Activated CD8-positive, alpha-beta memory T cell treated with anti-CD3 and anti-CD28 coated beads, Interleukin-2, amount 10 ng/mL, durations not matched to agents 7 days and 5 days (primary cell): ENCODE measurements around the gene GCDH. TPM values are rescaled to one million over a fixed set of nuclear protein-coding genes. Genes with fewer than 3 reads are reported as not detected.
"Not testable (repeated sequence)": the region's sequence is repeated elsewhere in the genome, so short reads cannot be mapped to it uniquely, and the experiment has no call there.

Source experiments
- ATAC-seq: fragments of 150-1000 bp; cut with Tn5 transposase; one replicate; pipeline ENCODE4 v1.10.0; 2021; ENCODE audit warnings: moderate library complexity
- CTCF ChIA-PET: fragments of 350-600 bp; sonication (Branson Sonifier 250); formaldehyde crosslinking; loops from one replicate; lab custom pipeline; 2021; ENCODE audit warnings: antibody characterized with exemption; lab: Charles Lee
- DNase-seq: peaks from one replicate; pipeline ENCODE4 v3.0.0-alpha.2; 2020
- H3K27ac Mint-ChIP-seq: one replicate; pipeline ENCODE4 v1.8.0; 2021; ENCODE audit warnings: mild to moderate bottlenecking, mixed read lengths
- H3K27me3 Mint-ChIP-seq: one replicate; pipeline ENCODE4 v1.8.0; 2021; ENCODE audit warnings: mixed read lengths
- H3K36me3 Mint-ChIP-seq: one replicate; pipeline ENCODE4 v1.8.0; 2021; ENCODE audit warnings: mild to moderate bottlenecking, mixed read lengths
- H3K4me1 Mint-ChIP-seq: one replicate; pipeline ENCODE4 v1.8.0; 2021; ENCODE audit warnings: mixed read lengths
- H3K4me3 Mint-ChIP-seq: one replicate; pipeline ENCODE4 v1.8.0; 2021; ENCODE audit warnings: mild to moderate bottlenecking, moderate library complexity, mixed read lengths
- H3K9me3 Mint-ChIP-seq: one replicate; pipeline ENCODE4 v1.8.0; 2022; ENCODE audit warnings: low read depth, mixed read lengths
- total RNA-seq, 2 experiments: library from RNA; stranded (reverse); gene quantifications; one replicate each; pipeline ENCODE4 v1.2.3, GENCODE V29; 2021

The GCDH gene
- 10 to 100 TPM; 38.7 to 46.1 TPM for total RNA-seq

GRCh38 chr19:12890787-12891552 lies at the start of gene GCDH:
Gene GCDH (plus strand): TSS chr19:12891160. CDS start chr19:12891305, 145 bp downstream.
- Mint-ChIP-seq H3K27ac (peak within 1 kb of the TSS; percentile 90), H3K4me1 (peaks cover 30% of the 10 kb centered on the region), H3K36me3 (peaks cover 4% of the 10 kb centered on the region), H3K9me3 (no peaks in the 10 kb centered on the region), H3K4me3 (peak within 1 kb of the TSS; percentile 99), H3K27me3 (no peaks in the 10 kb centered on the region)
- ATAC-seq, result peak; percentile 96
- peak; percentile 99 for DNase-seq
- CTCF ChIA-PET, result interaction anchor here (0.7 to 2.5 kb wide), 14 partner anchors 9 to 145 kb away, joined by 3 to 41 read pairs (median 5); partner anchors contain the start of gene CALR

- CTCF ChIA-PET, result no interaction called here
- DNase-seq, result no peak
- Mint-ChIP-seq H3K9me3 (no peaks in the 10 kb centered on the region), H3K4me1 (peaks cover 21% of the 10 kb centered on the region), H3K27ac (no peak overlapping the region), H3K4me3 (no peak overlapping the region), H3K27me3 (peaks cover 57% of the 10 kb centered on the region), H3K36me3 (no peaks in the 10 kb centered on the region)
- no peak for ATAC-seq
Observed at GRCh38 chr19:12842511-12842910, 48.4 kb upstream of the GCDH start.

DNA sequence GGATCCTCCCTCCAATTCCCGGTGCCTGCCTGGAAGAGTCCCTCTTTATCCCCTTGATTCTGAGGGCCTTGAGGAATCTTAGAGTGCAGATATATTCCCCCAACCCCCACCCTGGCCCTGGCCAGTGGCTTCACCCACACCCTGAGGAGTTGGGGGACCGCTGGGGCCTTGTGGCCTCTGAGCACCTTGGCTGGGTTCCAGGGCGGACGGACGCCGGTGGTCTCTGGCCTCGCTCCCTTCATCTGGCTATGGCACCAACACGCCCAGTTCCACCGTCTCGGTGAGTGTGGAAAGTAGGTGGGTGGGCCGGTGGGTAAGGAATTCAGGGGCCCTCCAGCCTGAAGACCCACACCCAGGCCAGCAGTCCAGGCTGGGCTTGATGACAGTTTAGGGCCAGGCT lies 47.6 kb upstream of the GCDH start:
- ATAC-seq (no peak), DNase-seq (no peak)
- no peak overlapping the region for H3K27ac Mint-ChIP-seq
- peaks cover 51% of the 10 kb centered on the region for H3K27me3 Mint-ChIP-seq
- no peak overlapping the region for H3K4me3 Mint-ChIP-seq
- peaks cover 24% of the 10 kb centered on the region for H3K4me1 Mint-ChIP-seq
- H3K36me3 Mint-ChIP-seq, result no peaks in the 10 kb centered on the region
- no peaks in the 10 kb centered on the region for H3K9me3 Mint-ChIP-seq
- CTCF ChIA-PET, result interaction anchor here (7.9 kb wide), 1 partner anchor 85 kb away, joined by 123 read pairs; no protein-coding TSS in a partner anchor

DNA sequence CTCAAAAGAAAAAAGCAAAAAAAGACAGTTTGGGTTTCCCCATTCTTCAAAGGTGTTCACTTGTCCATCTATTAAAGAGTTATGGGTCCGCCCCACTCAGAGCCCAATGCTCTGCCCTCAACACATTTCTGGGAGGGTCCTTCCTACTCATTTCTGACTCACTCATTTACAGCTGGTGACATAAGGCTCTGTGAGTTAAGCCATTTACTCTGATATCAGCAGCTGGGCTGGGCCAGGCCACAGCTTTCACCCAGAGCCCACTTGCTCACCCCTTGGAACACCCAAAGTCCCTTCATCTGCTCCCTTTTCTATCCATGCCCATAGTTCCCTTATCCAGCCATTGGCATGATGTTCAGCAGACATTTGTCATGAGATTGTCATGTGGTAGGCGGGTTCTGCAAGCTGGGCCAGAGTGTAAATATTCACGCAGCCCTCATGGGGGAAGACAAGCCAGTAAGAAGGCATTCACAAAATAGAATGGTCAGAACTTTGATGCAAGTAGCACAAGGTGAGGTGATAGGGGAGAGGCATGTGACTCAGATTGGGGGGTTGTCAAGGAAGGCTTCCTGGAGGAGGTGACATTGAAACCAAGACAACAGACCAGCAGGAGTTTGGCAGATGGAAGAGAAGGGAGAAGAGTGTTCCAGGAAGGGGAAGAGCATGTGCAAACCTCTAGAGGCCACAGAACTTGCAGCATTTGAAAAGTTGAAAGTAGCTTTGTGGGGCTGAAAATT lies 46.8 kb upstream of the GCDH start:
- Mint-ChIP-seq H3K27me3 (peaks cover 46% of the 10 kb centered on the region), H3K9me3 (no peaks in the 10 kb centered on the region), H3K36me3 (no peaks in the 10 kb centered on the region), H3K4me1 (peaks cover 21% of the 10 kb centered on the region), H3K4me3 (no peak overlapping the region), H3K27ac (no peak overlapping the region)
- DNase-seq (no peak), ATAC-seq (no peak)
- CTCF ChIA-PET, result interaction anchor here (1.4 to 7.9 kb wide), 3 partner anchors 78 to 217 kb away, joined by 3 to 146 read pairs (median 123); no protein-coding TSS in a partner anchor

- H3K4me3 Mint-ChIP-seq, result not testable (repeated sequence)
- CTCF ChIA-PET, result interaction anchor here (0.6 to 7.9 kb wide), 36 partner anchors 8 to 296 kb away, joined by 3 to 146 read pairs (median 8); partner anchors contain the start of genes DNASE2, GCDH, HOOK2 and MAN2B1
Observed at GRCh38 chr19:12846613-12847012, 44.3 kb upstream of the GCDH start.

DNA sequence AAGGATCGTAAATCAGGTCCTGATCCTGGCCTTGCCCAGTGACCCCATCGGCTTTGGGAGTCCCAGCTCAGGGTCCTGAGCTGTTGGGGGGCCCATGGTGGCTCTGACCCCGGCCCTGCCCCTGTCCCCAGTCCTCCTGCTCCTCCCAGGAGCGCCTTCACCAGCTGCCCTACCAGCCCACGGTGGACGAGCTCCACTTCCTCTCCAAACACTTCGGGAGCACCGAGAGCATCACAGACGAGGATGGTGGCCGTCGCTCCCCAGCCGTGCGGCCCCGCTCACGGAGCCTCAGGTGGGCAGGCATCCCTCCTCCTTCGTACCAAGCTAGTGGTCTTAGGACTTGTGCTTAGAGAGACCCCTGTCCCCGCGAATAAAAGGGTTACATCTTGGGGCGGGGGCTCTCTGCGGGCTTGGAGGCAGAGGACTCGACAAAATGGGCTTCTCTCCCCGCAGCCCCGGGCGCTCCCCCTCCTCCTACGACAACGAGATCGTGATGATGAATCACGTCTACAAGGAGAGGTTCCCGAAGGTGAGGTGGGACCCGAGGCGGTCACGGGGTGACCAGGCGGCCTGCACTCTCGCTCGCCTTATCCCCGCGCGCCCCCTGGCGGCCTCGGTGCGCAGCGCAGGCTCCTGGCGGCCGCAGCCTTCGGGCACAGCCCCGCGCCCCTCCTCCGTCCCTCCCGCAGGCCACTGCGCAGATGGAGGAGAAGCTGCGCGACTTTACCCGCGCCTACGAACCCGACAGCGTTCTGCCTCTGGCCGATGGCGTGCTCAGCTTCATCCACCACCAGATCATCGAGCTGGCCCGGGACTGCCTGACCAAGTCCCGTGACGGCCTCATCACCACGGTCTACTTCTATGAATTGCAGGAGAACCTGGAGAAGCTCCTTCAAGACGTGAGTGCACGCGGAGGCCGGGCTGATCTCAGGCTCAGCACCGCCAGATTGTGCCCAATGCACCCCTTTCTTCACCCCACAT lies 43.5 kb upstream of the GCDH start:
- no peaks in the 10 kb centered on the region for H3K9me3 Mint-ChIP-seq
- ATAC-seq (peak; percentile 97), DNase-seq (peak; percentile 87)
- H3K27ac Mint-ChIP-seq, result no peak overlapping the region
- H3K4me1 Mint-ChIP-seq, result peaks cover 8% of the 10 kb centered on the region
- H3K27me3 Mint-ChIP-seq, result peaks cover 22% of the 10 kb centered on the region
- peak overlapping the region; percentile 35 for H3K4me3 Mint-ChIP-seq
- CTCF ChIA-PET, result interaction anchor here (0.6 to 7.9 kb wide), 53 partner anchors 9 to 297 kb away, joined by 3 to 146 read pairs (median 5); partner anchors contain the start of genes DHPS, DNASE2, GCDH and GET3
- no peaks in the 10 kb centered on the region for H3K36me3 Mint-ChIP-seq

More at GRCh38 chr19:12846613-12847012, 44.3 kb upstream of the GCDH start:
- not testable (repeated sequence) for H3K4me1 Mint-ChIP-seq, ATAC-seq, H3K36me3 Mint-ChIP-seq, H3K27ac Mint-ChIP-seq, DNase-seq, H3K9me3 Mint-ChIP-seq
- H3K27me3 Mint-ChIP-seq, result peaks cover 27% of the 10 kb centered on the region

GRCh38 chr19:12856653-12857052 lies 34.3 kb upstream of the GCDH start:
- CTCF ChIA-PET, result interaction anchor here (1.7 kb wide), 1 partner anchor 9 kb away, joined by 11 read pairs; no protein-coding TSS in a partner anchor
- ATAC-seq, result no peak

GRCh38 chr19:12858041-12858928 lies 32.7 kb upstream of the GCDH start:
- H3K27ac Mint-ChIP-seq, result no peak overlapping the region
- no peak for ATAC-seq

More at GRCh38 chr19:12856653-12857052, 34.3 kb upstream of the GCDH start:
- DNase-seq, result no peak
- Mint-ChIP-seq H3K27ac (no peak overlapping the region), H3K4me1 (no peaks in the 10 kb centered on the region), H3K36me3 (no peaks in the 10 kb centered on the region), H3K9me3 (no peaks in the 10 kb centered on the region), H3K4me3 (no peak overlapping the region), H3K27me3 (no peaks in the 10 kb centered on the region)

GRCh38 chr19:12859546-12859945 lies 31.4 kb upstream of the GCDH start:
- ATAC-seq (no peak), DNase-seq (no peak)
- CTCF ChIA-PET, result interaction anchor here (1.0 kb wide), 1 partner anchor 94 kb away, joined by 3 read pairs; no protein-coding TSS in a partner anchor
- Mint-ChIP-seq H3K36me3 (no peaks in the 10 kb centered on the region), H3K4me3 (no peak overlapping the region), H3K4me1 (no peaks in the 10 kb centered on the region), H3K27ac (no peak overlapping the region), H3K9me3 (no peaks in the 10 kb centered on the region), H3K27me3 (peaks cover 5% of the 10 kb centered on the region)

More at GRCh38 chr19:12858041-12858928, 32.7 kb upstream of the GCDH start:
- Mint-ChIP-seq H3K27me3 (peaks cover 2% of the 10 kb centered on the region), H3K4me1 (no peaks in the 10 kb centered on the region), H3K9me3 (no peaks in the 10 kb centered on the region), H3K36me3 (no peaks in the 10 kb centered on the region), H3K4me3 (no peak overlapping the region)
- no peak for DNase-seq
- CTCF ChIA-PET, result interaction anchor here (1.3 to 1.7 kb wide), 2 partner anchors 11 to 98 kb away, joined by 5 to 11 read pairs; no protein-coding TSS in a partner anchor

- no peak for ATAC-seq
- no peak overlapping the region for H3K27ac Mint-ChIP-seq
Observed at GRCh38 chr19:12864143-12864542, 26.8 kb upstream of the GCDH start.

More at GRCh38 chr19:12864143-12864542, 26.8 kb upstream of the GCDH start:
- Mint-ChIP-seq H3K27me3 (peaks cover 5% of the 10 kb centered on the region), H3K4me1 (peaks cover 8% of the 10 kb centered on the region), H3K36me3 (no peaks in the 10 kb centered on the region), H3K9me3 (no peaks in the 10 kb centered on the region), H3K4me3 (no peak overlapping the region)
- DNase-seq, result no peak
- CTCF ChIA-PET, result interaction anchor here (0.8 to 4.3 kb wide), 6 partner anchors 9 to 106 kb away, joined by 3 to 24 read pairs (median 4); no protein-coding TSS in a partner anchor
